HG03135 (cell line): ENCODE measurements around the gene CSRP1.
A peak's percentile ranks its signal among the peaks of the same experiment; 100 is the strongest.

ENCODE experiments used
- ATAC-seq: cut with Tn5 transposase; IDR thresholded peaks from one replicate; pipeline ENCODE4 v1.9.1; 2021; ENCODE audit warnings: mild to moderate bottlenecking, moderate library complexity; ENCODE audit not compliant: unreplicated experiment

Gene CSRP1

GRCh38 chr1:201515062-201515750, 8.3 kb upstream of the CSRP1 start:
- ATAC-seq, result no peak

GRCh38 chr1:201514466-201514865, 7.5 kb upstream of the CSRP1 start:
- no peak for ATAC-seq

- no peak for ATAC-seq
Measured at GRCh38 chr1:201513498-201514243, 6.7 kb upstream of the CSRP1 start.

GRCh38 chr1:201511941-201512539, 5.1 kb upstream of the CSRP1 start:
- no peak for ATAC-seq

- ATAC-seq, result no peak
Measured at GRCh38 chr1:201511396-201511940, 4.5 kb upstream of the CSRP1 start.

- no peak for ATAC-seq
Measured at GRCh38 chr1:201510734-201511133, 3.8 kb upstream of the CSRP1 start.

- no peak for ATAC-seq
Measured at GRCh38 chr1:201509601-201510374, 2.9 kb upstream of the CSRP1 start.

- no peak for ATAC-seq
Measured at GRCh38 chr1:201508809-201509208, 1.9 kb upstream of the CSRP1 start.

GRCh38 chr1:201507360-201507675, 395 bp upstream of the CSRP1 start:
- peak; percentile 23 for ATAC-seq

- ATAC-seq, result no peak
Measured at GRCh38 chr1:201506092-201506491, 831 bp downstream of the CSRP1 start.

GRCh38 chr1:201505503-201505890, 1.4 kb downstream of the CSRP1 start:
- no peak for ATAC-seq

GRCh38 chr1:201504799-201505502, 2.0 kb downstream of the CSRP1 start:
- ATAC-seq, result no peak

GRCh38 chr1:201504179-201504631, 2.7 kb downstream of the CSRP1 start:
- ATAC-seq, result no peak

GRCh38 chr1:201503397-201504176, 3.3 kb downstream of the CSRP1 start:
- no peak for ATAC-seq

- ATAC-seq, result no peak
Measured at GRCh38 chr1:201502511-201502857, 4.4 kb downstream of the CSRP1 start.

GRCh38 chr1:201501812-201502510, 5.0 kb downstream of the CSRP1 start:
- no peak for ATAC-seq

GRCh38 chr1:201501144-201501543, 5.8 kb downstream of the CSRP1 start:
- no peak for ATAC-seq

- no peak for ATAC-seq
Measured at GRCh38 chr1:201500670-201501120, 6.2 kb downstream of the CSRP1 start.
